Activated CD4-positive, alpha-beta T cell treated with anti-CD3 and anti-CD28 coated beads, Interleukin-2, amount 50 U/mL, for 48 hours (primary cell): ENCODE data around the gene CLEC7A.

Experiments used
- DNase-seq, 2 experiments: peaks; one replicate each; pipeline ENCODE4 v3.0.0-alpha.2; 2020

CLEC7A gene

GRCh38 chr12:10088955-10089900 lies 40.8 kb downstream of the CLEC7A start:
- DNase-seq = no peak

GRCh38 chr12:10088031-10088430 lies 42.0 kb downstream of the CLEC7A start:
- DNase-seq = no peak

GRCh38 chr12:10086387-10086786 lies 43.6 kb downstream of the CLEC7A start:
- no peak for DNase-seq

DNA sequence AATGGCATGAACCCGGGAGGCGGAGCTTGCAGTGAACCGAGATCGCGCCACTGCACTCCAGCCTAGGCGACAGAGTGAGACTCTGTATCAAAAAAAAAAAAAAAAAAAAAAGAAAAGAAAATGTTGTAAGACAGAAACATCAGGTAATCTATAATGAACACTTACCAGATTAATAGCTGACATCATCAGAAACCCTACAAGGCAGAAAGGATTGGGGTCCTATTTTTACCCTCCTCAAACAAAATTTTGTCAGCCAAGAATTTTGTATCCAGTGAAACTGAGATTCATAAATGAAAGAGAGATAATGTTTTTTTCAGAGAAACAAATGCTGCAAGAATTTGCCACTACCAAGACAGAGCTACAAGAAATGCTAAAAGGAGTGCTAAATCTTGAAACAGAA lies 45.3 kb downstream of the CLEC7A start:
- DNase-seq = no peak

GRCh38 chr12:10082117-10082874 lies 47.7 kb downstream of the CLEC7A start:
- DNase-seq = no peak

DNA sequence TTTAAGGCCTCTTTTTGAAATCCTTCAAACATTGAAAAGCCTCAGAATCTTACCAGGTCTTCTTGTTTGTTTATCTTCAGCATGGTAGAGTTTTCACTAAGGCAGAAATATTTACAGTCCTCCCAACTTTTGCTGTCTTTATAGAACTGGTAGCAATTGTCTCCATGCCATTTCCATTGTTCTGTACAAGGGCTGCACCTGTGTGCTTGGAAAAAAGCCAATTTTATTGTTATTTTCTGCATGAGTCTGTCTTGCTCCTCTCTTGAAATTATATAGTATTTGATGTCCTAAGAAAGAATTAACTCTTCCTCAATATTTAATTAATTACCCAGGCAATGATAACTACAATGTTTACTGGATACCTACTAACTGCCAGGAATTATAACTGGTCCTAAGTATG lies 54.5 kb downstream of the CLEC7A start:
- DNase-seq = no peak

DNA sequence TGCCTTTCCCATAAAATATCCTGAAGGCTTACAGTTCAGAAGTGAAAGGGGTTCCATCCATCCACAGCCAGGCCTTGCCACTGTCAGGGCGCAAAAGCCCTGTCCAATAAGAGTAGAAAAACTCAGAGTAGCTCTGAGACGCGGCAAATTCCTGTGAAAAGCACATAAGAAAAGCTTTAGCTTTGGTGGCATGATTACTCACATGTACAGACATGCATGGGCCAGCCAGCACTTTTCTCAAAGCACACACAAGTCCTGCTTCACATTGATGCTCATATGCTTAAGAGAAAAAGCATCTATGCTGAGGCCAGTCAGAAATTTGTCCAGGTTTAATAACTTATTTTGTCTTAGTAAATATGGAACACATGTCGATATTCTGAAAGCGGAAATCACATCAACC lies 56.7 kb downstream of the CLEC7A start:
- DNase-seq = no peak

GRCh38 chr12:10072131-10072530 lies 57.9 kb downstream of the CLEC7A start:
- no peak for DNase-seq

DNA sequence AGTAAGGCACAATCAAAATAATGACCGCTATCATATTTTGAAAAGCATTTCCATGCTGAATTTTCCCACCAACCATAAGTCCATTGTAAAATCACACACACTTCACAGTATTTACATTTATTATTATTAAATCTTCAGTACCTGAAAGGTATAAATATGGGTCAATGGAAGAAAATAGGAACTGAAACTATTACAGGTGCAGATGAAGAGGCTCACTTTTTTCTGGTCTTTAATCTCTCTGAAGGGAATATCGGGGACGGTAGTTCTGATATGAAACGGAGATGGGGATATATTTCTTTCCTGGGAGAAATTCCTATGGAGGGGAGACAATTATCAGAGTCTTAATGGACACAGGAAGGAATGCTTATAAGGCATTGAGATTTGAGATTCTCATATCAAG lies 59.6 kb downstream of the CLEC7A start:
- no peak for DNase-seq

- no peak for DNase-seq
Measured at GRCh38 chr12:10069976-10070375, 60.0 kb downstream of the CLEC7A start.

DNA sequence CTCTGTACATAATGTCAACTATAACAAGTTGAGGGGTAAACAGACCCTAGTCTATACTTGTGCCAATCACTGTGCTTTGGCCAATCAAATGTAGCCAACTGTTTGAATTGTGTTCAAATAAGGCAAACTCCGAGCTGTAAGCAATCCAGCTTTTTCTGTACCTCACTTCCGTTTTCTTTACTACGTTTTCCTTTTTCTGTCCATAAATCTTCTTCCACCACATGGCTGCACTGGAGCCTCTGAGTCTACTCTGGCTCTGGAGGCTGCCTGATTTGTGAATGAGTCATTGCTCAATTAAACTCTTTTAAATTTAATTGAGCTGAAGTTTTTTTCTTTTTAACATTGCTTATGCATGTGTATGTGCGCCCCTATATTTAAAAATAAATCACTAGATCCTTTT lies 60.9 kb downstream of the CLEC7A start:
- DNase-seq = no peak

DNA sequence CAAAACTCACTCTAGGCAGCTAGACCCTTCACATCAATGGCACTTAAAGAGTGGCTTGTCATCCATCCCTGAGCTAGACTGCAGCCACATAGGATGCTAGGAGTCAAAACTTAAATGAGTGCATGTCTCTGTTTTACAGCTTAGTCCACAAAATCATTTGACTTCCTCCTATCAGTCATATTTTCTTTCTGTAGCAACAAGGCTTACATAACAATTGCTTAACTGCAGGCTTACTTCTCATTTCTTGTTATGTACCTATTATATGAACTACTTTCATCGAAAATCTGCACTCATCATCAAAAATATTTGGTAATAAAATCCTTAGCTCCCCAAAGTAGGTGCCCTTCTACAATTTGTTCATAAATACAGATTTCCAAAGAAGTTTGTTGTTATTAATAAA lies 61.4 kb downstream of the CLEC7A start:
- no peak for DNase-seq

DNA sequence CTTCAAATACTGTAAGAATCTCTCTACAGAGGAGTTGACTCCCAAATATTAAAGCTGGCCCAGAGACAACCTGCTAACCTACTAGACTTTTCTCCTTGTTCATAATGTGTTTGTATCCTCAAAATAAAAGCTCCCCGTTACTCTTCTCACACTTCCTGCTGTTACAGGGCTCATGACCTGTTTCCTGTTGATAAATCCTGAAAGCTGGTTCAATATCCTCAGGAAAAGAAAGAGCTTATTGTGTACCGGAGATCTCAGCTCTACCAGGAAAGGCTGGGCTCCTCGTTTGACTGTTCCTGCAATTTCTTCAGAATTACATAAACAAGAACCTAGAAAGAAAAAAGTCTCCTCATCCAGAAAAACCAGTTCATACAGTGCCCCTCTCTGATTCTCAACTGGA lies 62.1 kb downstream of the CLEC7A start:
- no peak for DNase-seq

DNA sequence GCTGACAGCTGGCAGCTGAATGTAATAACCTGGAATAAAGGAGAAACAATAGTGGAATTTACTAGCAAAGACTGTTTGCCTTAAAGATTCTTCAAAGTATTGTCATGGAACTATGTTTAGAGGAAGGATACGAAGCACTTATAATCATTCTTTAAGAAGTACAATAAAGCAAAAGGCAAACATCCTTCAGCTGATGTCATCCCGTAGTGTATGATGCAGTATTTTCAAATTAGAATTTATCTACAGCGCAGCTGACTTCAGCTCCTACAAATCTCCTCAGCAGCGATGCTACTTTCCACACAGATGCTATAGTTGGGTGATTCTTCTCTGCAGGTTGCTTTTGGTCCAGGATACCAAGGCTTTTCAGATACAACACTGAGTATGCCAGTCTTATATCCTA lies 62.7 kb downstream of the CLEC7A start:
- DNase-seq = no peak
